GM12865 (cell line): ENCODE results near the gene OAF.

Experiments
- DNase-seq: peaks from one replicate; pipeline ENCODE4 v3.0.0; 2010; ENCODE audit warnings: low read depth
- H3K4me3 ChIP-seq: 2 replicates; pipeline ENCODE4 v1.5.1; 2011; ENCODE audit warnings: mild to moderate bottlenecking, low read depth, low read length, control low read depth
- TF ChIP-seq, protein P1 (sequence below): IDR thresholded peaks from 2 replicates; pipeline ENCODE4 v1.5.1; 2011; ENCODE audit warnings: low read length, control low read depth, low read depth, inconsistent platforms; ENCODE audit not compliant: insufficient read depth; ENCODE audit errors: missing control alignments

Gene OAF

GRCh38 chr11:120227228-120227852 is 16.5 kb downstream of the OAF start:
- DNase-seq = no peak
- TF ChIP-seq, protein P1, sequence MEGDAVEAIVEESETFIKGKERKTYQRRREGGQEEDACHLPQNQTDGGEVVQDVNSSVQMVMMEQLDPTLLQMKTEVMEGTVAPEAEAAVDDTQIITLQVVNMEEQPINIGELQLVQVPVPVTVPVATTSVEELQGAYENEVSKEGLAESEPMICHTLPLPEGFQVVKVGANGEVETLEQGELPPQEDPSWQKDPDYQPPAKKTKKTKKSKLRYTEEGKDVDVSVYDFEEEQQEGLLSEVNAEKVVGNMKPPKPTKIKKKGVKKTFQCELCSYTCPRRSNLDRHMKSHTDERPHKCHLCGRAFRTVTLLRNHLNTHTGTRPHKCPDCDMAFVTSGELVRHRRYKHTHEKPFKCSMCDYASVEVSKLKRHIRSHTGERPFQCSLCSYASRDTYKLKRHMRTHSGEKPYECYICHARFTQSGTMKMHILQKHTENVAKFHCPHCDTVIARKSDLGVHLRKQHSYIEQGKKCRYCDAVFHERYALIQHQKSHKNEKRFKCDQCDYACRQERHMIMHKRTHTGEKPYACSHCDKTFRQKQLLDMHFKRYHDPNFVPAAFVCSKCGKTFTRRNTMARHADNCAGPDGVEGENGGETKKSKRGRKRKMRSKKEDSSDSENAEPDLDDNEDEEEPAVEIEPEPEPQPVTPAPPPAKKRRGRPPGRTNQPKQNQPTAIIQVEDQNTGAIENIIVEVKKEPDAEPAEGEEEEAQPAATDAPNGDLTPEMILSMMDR = no peak
- no peak overlapping the region for H3K4me3 ChIP-seq

GRCh38 chr11:120228794-120229384 is 18.1 kb downstream of the OAF start:
- DNase-seq = no peak
- H3K4me3 ChIP-seq = no peak overlapping the region
- TF ChIP-seq, protein P1 = peak; percentile 37

- DNase-seq = peak; percentile 33
- H3K4me3 ChIP-seq = no peak overlapping the region
- TF ChIP-seq, protein P1 = peak; percentile 55
These were observed 18.9 kb downstream of the OAF start for GRCh38 chr11:120229451-120230424.

DNA sequence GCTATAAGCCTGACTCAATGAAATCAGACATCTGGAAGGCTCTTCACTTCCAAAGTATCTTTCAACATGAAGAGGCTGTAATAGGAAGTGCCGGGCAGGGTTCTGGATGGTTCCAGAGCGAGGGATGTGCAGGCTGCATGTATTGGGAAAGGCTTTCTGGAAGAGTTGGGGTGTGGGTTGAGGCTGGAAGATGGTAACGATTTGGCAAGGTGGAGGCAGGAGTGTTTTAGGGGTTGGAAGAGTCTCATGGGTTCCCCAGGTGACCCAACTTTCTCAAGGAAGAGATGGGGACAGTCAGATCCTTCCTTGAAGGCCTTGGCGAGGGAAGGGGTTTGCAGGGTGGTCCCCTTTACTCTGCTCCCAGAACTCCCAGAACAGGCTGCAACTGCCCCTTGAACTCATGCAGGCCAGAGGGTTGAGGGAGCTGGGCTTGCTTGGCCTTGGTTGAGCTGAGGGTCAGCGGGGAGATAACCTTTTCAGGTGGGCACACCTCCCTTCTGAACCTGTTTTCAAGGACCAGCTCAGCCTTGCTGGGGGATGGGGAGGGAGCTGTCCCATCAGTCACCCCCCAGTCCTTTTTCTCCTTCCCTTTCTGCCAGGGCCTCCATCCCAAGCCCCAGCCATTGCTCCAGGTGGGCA is 19.7 kb downstream of the OAF start:
- DNase-seq = no peak
- no peak overlapping the region for H3K4me3 ChIP-seq
- TF ChIP-seq, protein P1 = no peak

- no peak overlapping the region for H3K4me3 ChIP-seq
- TF ChIP-seq, protein P1 = no peak
- no peak for DNase-seq
These were observed 21.1 kb downstream of the OAF start for GRCh38 chr11:120231963-120232362.

DNA sequence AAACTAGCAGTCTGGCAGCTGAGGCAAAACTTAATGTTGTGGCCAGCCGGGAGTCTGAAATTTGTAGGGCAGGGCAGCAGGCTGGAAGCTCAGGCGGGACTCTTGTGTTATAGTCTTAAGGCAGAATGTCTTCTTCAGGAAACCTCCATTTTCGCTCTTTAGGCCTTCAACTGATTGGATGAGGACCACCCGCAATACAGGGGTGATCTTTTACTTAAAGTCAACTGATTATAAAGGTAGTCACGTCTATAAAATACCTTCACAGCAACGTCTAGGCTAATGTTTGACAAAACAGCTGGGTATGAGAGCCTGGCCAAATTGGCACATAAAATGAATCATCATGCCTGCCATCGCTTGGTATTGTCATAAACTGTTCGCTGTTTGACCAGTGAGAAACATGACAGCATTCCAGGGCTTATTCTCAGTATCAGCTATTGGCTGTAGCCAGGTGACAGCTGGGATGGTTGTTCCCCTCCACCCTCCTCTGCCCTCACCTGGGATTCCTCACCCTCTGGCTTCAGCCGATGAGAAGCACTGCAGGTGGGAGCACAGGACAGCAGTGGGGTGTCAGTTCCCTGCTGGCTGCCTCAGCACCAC is 22.5 kb downstream of the OAF start:
- TF ChIP-seq, protein P1 = no peak
- no peak overlapping the region for H3K4me3 ChIP-seq
- no peak for DNase-seq
